HCT116 (cell line): Measurements from ENCODE around the gene POMGNT2. TPM values are rescaled to one million over a fixed set of nuclear protein-coding genes. Genes with fewer than 3 reads are reported as not detected.

Source experiments
- ATAC-seq: fragments of 200-7000 bp; cut with Tn5 transposase; 2 replicates; pipeline ENCODE4 v1.9.1; 2020; ENCODE audit warnings: mild to moderate bottlenecking, moderate library complexity
- BruUV-seq: library from RNA; stranded (reverse); fragments of 400-500 nt; replicated peaks from 2 replicates; lab custom pipeline; 2021; lab: Mats Ljungman, UMichigan
- CTCF ChIA-PET: fragments of 300-600 bp; sonication (Branson Sonifier 250); formaldehyde crosslinking; loops from one replicate; lab custom pipeline; 2021; ENCODE audit warnings: antibody characterized with exemption; lab: Charles Lee
- POLR2A ChIA-PET: fragments of 300-600, 350-600 bp; sonication (Branson Sonifier 250); formaldehyde crosslinking; loops from one replicate; lab custom pipeline; 2021; ENCODE audit warnings: antibody characterized with exemption; lab: Charles Lee
- RAD21 ChIA-PET, 2 experiments: fragments of 300-600 bp; sonication (Branson Sonifier 250); formaldehyde crosslinking; loops; one replicate each; lab custom pipeline; 2023; ENCODE audit warnings: low total read pairs in 2 of 2; ENCODE audit not compliant: uncharacterized antibody in 2 of 2, unreplicated experiment in 2 of 2, low non-redundant PET in 1 of 2; lab: Charles Lee
- DNase-seq: peaks from one replicate; pipeline ENCODE4 v3.0.0-alpha.2; 2010; ENCODE audit warnings: low read depth, low spot score
- H2AFZ ChIP-seq: fragments of 200-600 bp; shearing (Covaris generic), sonication (generic); 2 replicates; pipeline ENCODE4 v1.6.1; 2017; ENCODE audit warnings: low read depth, mixed run types, mixed read lengths, antibody characterized with exemption, low read length; ENCODE audit not compliant: poor library complexity, severe bottlenecking
- H3K27ac ChIP-seq: 2 replicates; pipeline ENCODE4 v1.5.1; 2012; ENCODE audit warnings: low read depth, low read length
- H3K27me3 ChIP-seq: fragments of 200-600 bp; sonication (generic); 2 replicates; pipeline ENCODE4 v1.6.1; 2016; ENCODE audit warnings: mixed run types, low read length, mixed read lengths; ENCODE audit not compliant: insufficient read depth
- H3K36me3 ChIP-seq, 2 experiments: fragments of 200-500 bp in 1 of 2; fragments of 200-600 bp in 1 of 2; sonication (Bioruptor generic) in 1 of 2; sonication (generic) in 1 of 2; 2 replicates each; pipeline versions ENCODE4 v1.5.1 to v1.6.1; 2014 to 2016; ENCODE audit warnings: low read length in 2 of 2, inconsistent platforms in 1 of 2, mixed read lengths in 1 of 2, mixed run types in 1 of 2; ENCODE audit not compliant: insufficient read depth in 2 of 2, control insufficient read depth in 1 of 2
- H3K4me1 ChIP-seq, 2 experiments: fragments of 200-600 bp in 1 of 2; sonication (generic) in 1 of 2; 2 replicates each; pipeline versions ENCODE4 v1.5.1 to v1.6.1; 2012 to 2017; ENCODE audit warnings: low read length in 2 of 2, inconsistent platforms in 1 of 2, mild to moderate bottlenecking in 1 of 2, mixed read lengths in 1 of 2, mixed run types in 1 of 2, moderate library complexity in 1 of 2; ENCODE audit not compliant: insufficient read depth in 2 of 2, control insufficient read depth in 1 of 2
- H3K4me2 ChIP-seq: fragments of 200-600 bp; sonication (generic); 2 replicates; pipeline ENCODE4 v1.6.1; 2017; ENCODE audit warnings: mixed run types, low read length, mixed read lengths
- H3K4me3 ChIP-seq, 2 experiments: fragments of 200-600 bp in 1 of 2; sonication (generic) in 1 of 2; replicated peaks in 1 of 2; 2 replicates each; pipeline ENCODE4 v1.5.1; 2011 to 2016; ENCODE audit warnings: low read length in 2 of 2, control low read depth in 1 of 2, low read depth in 1 of 2, mild to moderate bottlenecking in 1 of 2, mixed read lengths in 1 of 2, mixed run types in 1 of 2
- H3K79me2 ChIP-seq: fragments of 200-600 bp; sonication (generic); 2 replicates; pipeline ENCODE4 v1.6.1; 2017; ENCODE audit warnings: mild to moderate bottlenecking, mixed run types, low read length, moderate library complexity, mixed read lengths; ENCODE audit not compliant: insufficient read depth
- H3K9ac ChIP-seq: fragments of 200-600 bp; sonication (generic); 2 replicates; pipeline ENCODE4 v1.6.1; 2016; ENCODE audit warnings: low read length, mixed read lengths
- H3K9me2 ChIP-seq: fragments of 200-600 bp; sonication (generic), shearing (Covaris generic); 2 replicates; pipeline ENCODE4 v1.6.1; 2017; ENCODE audit warnings: mixed run types, mild to moderate bottlenecking, moderate library complexity; ENCODE audit not compliant: insufficient read depth
- H3K9me3 ChIP-seq, 2 experiments: fragments of 200-500 bp in 1 of 2; fragments of 200-600 bp in 1 of 2; sonication (Bioruptor generic) in 1 of 2; sonication (generic) in 1 of 2; 2 replicates each; pipeline ENCODE4 v1.6.1; 2014 to 2017; ENCODE audit warnings: low read length in 2 of 2, mixed read lengths in 2 of 2, inconsistent platforms in 1 of 2, low read depth in 1 of 2, mild to moderate bottlenecking in 1 of 2, mixed run types in 1 of 2, moderate library complexity in 1 of 2; ENCODE audit not compliant: control insufficient read depth in 1 of 2, insufficient read depth in 1 of 2
- H4K20me1 ChIP-seq: fragments of 200-600 bp; sonication (generic), shearing (Covaris generic); 2 replicates; pipeline ENCODE4 v1.6.1; 2017; ENCODE audit warnings: mixed run types, mild to moderate bottlenecking, moderate library complexity; ENCODE audit not compliant: insufficient read depth
- CBX3 ChIP-seq: IDR thresholded peaks from 2 replicates; pipeline ENCODE4 v1.6.1; 2012; ENCODE audit warnings: low read depth
- CEBPB ChIP-seq: IDR thresholded peaks from 2 replicates; pipeline ENCODE4 v1.6.1; 2012; ENCODE audit warnings: low read depth
- EGR1 ChIP-seq: IDR thresholded peaks from 2 replicates; pipeline ENCODE4 v1.6.1; 2012; ENCODE audit warnings: low read depth
- EZH2 ChIP-seq: fragments of 200-600 bp; sonication (generic); IDR thresholded peaks from 2 replicates; pipeline ENCODE4 v1.6.1; 2017; ENCODE audit warnings: antibody characterized with exemption, mixed run types
- EZH2phosphoT487 ChIP-seq: fragments of 200-600 bp; IDR thresholded peaks from 2 replicates; pipeline ENCODE4 v1.6.1; 2018; ENCODE audit warnings: antibody characterized with exemption, borderline replicate concordance
- JUND ChIP-seq: IDR thresholded peaks from 2 replicates; pipeline ENCODE4 v1.6.1; 2012
- MAX ChIP-seq: IDR thresholded peaks from 2 replicates; pipeline ENCODE4 v1.6.1; 2012
- POLR2A ChIP-seq: IDR thresholded peaks from 2 replicates; pipeline ENCODE4 v1.7.0; 2011; ENCODE audit warnings: borderline replicate concordance; ENCODE audit not compliant: insufficient read depth, insufficient read length; ENCODE audit errors: extremely low read depth
- POLR2AphosphoS5 ChIP-seq: IDR thresholded peaks from 2 replicates; pipeline ENCODE4 v1.6.1; 2011; ENCODE audit warnings: mild to moderate bottlenecking, low read depth, low read length, moderate library complexity
- RAD21 ChIP-seq: IDR thresholded peaks from 2 replicates; pipeline ENCODE4 v1.6.1; 2012; ENCODE audit warnings: low read depth, mild to moderate bottlenecking
- REST ChIP-seq: IDR thresholded peaks from 2 replicates; pipeline ENCODE4 v1.6.1; 2012; ENCODE audit warnings: low read depth
- SP1 ChIP-seq: IDR thresholded peaks from 2 replicates; pipeline ENCODE4 v1.6.1; 2012; ENCODE audit warnings: low read depth
- ZBTB33 ChIP-seq: IDR thresholded peaks from 2 replicates; pipeline ENCODE4 v1.6.1; 2011; ENCODE audit warnings: mild to moderate bottlenecking, low read length, moderate library complexity; ENCODE audit not compliant: insufficient replicate concordance; ENCODE audit errors: extremely low read depth
- intact Hi-C: fragments of 100-400 bp; cut with micrococcal nuclease; formaldehyde crosslinking; loops from 2 replicates; pipeline ENCODE4 v1.10.0; 2022
- total RNA-seq: library from RNA; stranded (reverse); gene quantifications from one replicate; pipeline ENCODE4 v1.2.1, GENCODE V29; 2021; ENCODE audit not compliant: unreplicated experiment

POMGNT2 gene
- total RNA-seq, 1 experiment from 2014 or later: 21.6 TPM

GRCh38 chr3:43059456-43059855 is 46.4 kb downstream of the POMGNT2 start:
- H3K27me3 ChIP-seq: no peaks in the 10 kb centered on the region
- DNase-seq (no peak), ATAC-seq (no peak)
- H2AFZ ChIP-seq: no peak overlapping the region
- no peak overlapping the region for H3K4me3 ChIP-seq
- TF ChIP-seq MAX (no peak), POLR2AphosphoS5 (no peak), RAD21 (no peak), POLR2A (no peak)
- H3K9ac ChIP-seq: no peak overlapping the region
- no peak overlapping the region for H3K4me2 ChIP-seq
- no peaks in the 10 kb centered on the region for H3K36me3 ChIP-seq
- ChIA-PET RAD21 (no interaction called here), CTCF (no interaction called here), POLR2A (no interaction called here)
- H3K4me1 ChIP-seq: no peaks in the 10 kb centered on the region
- H3K9me2 ChIP-seq: no peaks in the 10 kb centered on the region
- no TSS peak for BruUV-seq
- intact Hi-C loops: no loop called here
- H3K79me2 ChIP-seq: no peaks in the 10 kb centered on the region
- no peaks in the 10 kb centered on the region for H4K20me1 ChIP-seq
- H3K9me3 ChIP-seq: no peaks in the 10 kb centered on the region
- no peak overlapping the region for H3K27ac ChIP-seq

GRCh38 chr3:43055806-43056770 is 49.8 kb downstream of the POMGNT2 start:
- no peaks in the 10 kb centered on the region for H3K9me3 ChIP-seq
- H2AFZ ChIP-seq: no peak overlapping the region
- H4K20me1 ChIP-seq: no peaks in the 10 kb centered on the region
- ChIA-PET CTCF (no interaction called here), RAD21 (no interaction called here), POLR2A (no interaction called here)
- intact Hi-C loops: no loop called here
- H3K79me2 ChIP-seq: no peaks in the 10 kb centered on the region
- no peak overlapping the region for H3K4me2 ChIP-seq
- no peak overlapping the region for H3K4me3 ChIP-seq
- BruUV-seq: no TSS peak
- H3K9me2 ChIP-seq: no peaks in the 10 kb centered on the region
- peaks cover 12% of the 10 kb centered on the region; the same call in 1 of the 2 replicates for H3K27me3 ChIP-seq
- H3K36me3 ChIP-seq: no peaks in the 10 kb centered on the region
- ATAC-seq (no peak), DNase-seq (no peak)
- no peak overlapping the region for H3K9ac ChIP-seq
- H3K4me1 ChIP-seq: no peaks in the 10 kb centered on the region
- no peak overlapping the region for H3K27ac ChIP-seq
- TF ChIP-seq EZH2: no peak
- TF ChIP-seq JUND: no peak
- no peak for TF ChIP-seq RAD21
- no peak for TF ChIP-seq REST
- TF ChIP-seq CBX3: no peak
- no peak for TF ChIP-seq EZH2phosphoT487
- TF ChIP-seq MAX: no peak
- TF ChIP-seq SP1: no peak
- TF ChIP-seq POLR2A: no peak
- TF ChIP-seq CEBPB: no peak
- no peak for TF ChIP-seq ZBTB33
- TF ChIP-seq EGR1: no peak
